H1 (cell line): ENCODE data around the gene MBNL2. TPM values are rescaled to one million over a fixed set of nuclear protein-coding genes. Genes with fewer than 3 reads are reported as not detected.

Experiments used
- EP300 ChIP-seq, 2 experiments: IDR thresholded peaks; 1 replicate in 1 of 2; 2 replicates in 1 of 2; pipeline ENCODE4 v1.6.1; 2011 to 2012; ENCODE audit warnings: low read depth in 2 of 2, low read length in 2 of 2, mild to moderate bottlenecking in 2 of 2, borderline replicate concordance in 1 of 2, inconsistent platforms in 1 of 2, moderate library complexity in 1 of 2
- GTF2F1 ChIP-seq: IDR thresholded peaks from 2 replicates; pipeline ENCODE4 v1.6.1; 2012; ENCODE audit warnings: low read depth, low read length, improper control_type of control experiment, borderline replicate concordance
- POLR2A ChIP-seq, 2 experiments: IDR thresholded peaks; 1 replicate in 1 of 2; 2 replicates in 1 of 2; pipeline ENCODE4 v1.6.1; 2011; ENCODE audit warnings: low read depth in 2 of 2, low read length in 2 of 2, mild to moderate bottlenecking in 2 of 2; ENCODE audit errors: control extremely low read depth in 1 of 2
- POU5F1 ChIP-seq: IDR thresholded peaks from 2 replicates; pipeline ENCODE4 v1.6.1; 2011; ENCODE audit warnings: low read depth, mild to moderate bottlenecking, low read length, moderate library complexity
- polyA plus RNA-seq, 7 experiments: library from polyadenylated mRNA; depleted of rRNA in 3 of 7; stranded (reverse) in 5 of 7; unstranded in 2 of 7; fragments of >200 nt in 5 of 7; fragments of 200-250 nt in 2 of 7; gene quantifications; 1 replicate in 5 of 7; 2 replicates in 1 of 7; 4 replicates in 1 of 7; pipeline versions ENCODE4 v1.2.1 to v1.2.3, GENCODE V29; 2011 to 2013; ENCODE audit warnings: missing spikeins in 2 of 7, mixed read lengths in 2 of 7
- total RNA-seq: library from RNA; stranded (reverse); fragmentation: NEBNext Ultra II Directional; extraction: Animal tissue kit (Norgen Biotek cat#: 25700); gene quantifications from 2 replicates; pipeline ENCODE4 v1.2.1, GENCODE V29; 2021

The MBNL2 gene
- total and polyA plus RNA-seq, 2 of the 8 experiments (the other 6 are each of a cell fraction or from before 2014, with no cell fraction given) = 1.0 to 2.6 TPM

- TF ChIP-seq EP300 (IDR thresholded peaks at IDR 0.05; ENCODE audit: borderline replicate concordance in 1 of 2, low read depth in 2 of 2, low read length in 2 of 2) (no peak), GTF2F1 (no peak), POLR2A (IDR thresholded peaks at IDR 0.05; ENCODE audit: control extremely low read depth in 1 of 2, low read depth in 2 of 2, low read length in 2 of 2) (no peak), POU5F1 (no peak)
- TF ChIP-seq, all 59 proteins: peak for 0
Observed at GRCh38 chr13:97364031-97364430, 141.9 kb downstream of the MBNL2 start (continued).
